Stomach (tissue), 9 donors: ENCODE data around the gene TRPT1. TPM values are rescaled to one million over a fixed set of nuclear protein-coding genes. Genes with fewer than 3 reads are reported as not detected.
A peak's percentile ranks its signal among the peaks of the same experiment; 100 is the strongest.

Experiments used
- DNase-seq, 2 donors: peaks; one replicate each; pipeline versions ENCODE4 v3.0.0 to v3.0.0-alpha.2; 2013 to 2019
- H3K27ac ChIP-seq, 5 donors: fragments of 200-600 bp in 4 of 5; sonication (generic) in 4 of 5; one replicate each; pipeline ENCODE4 v1.5.1; 2013 to 2019; ENCODE audit warnings: mild to moderate bottlenecking in 1 of 5, moderate library complexity in 1 of 5
- H3K27me3 ChIP-seq, 3 donors: fragments of 200-600 bp; sonication (generic); one replicate each; pipeline ENCODE4 v1.5.1; 2017 to 2019; ENCODE audit warnings: mixed run types in 1 of 3
- H3K36me3 ChIP-seq, 4 donors: fragments of 200-600 bp; sonication (generic); 1 replicate in 3 of 4; 2 replicates in 1 of 4; pipeline ENCODE4 v1.5.1; 2016 to 2019
- H3K4me1 ChIP-seq, 4 donors: fragments of 200-600 bp; sonication (generic); one replicate each; pipeline ENCODE4 v1.5.1; 2016 to 2019
- H3K4me3 ChIP-seq, 4 donors: fragments of 200-600 bp; sonication (generic) in 3 of 4; one replicate each; pipeline ENCODE4 v1.5.1; 2016 to 2019; ENCODE audit warnings: mild to moderate bottlenecking in 1 of 4
- H3K9me3 ChIP-seq, 4 donors: fragments of 200-600 bp; sonication (generic); one replicate each; pipeline ENCODE4 v1.5.1; 2016 to 2019
- CTCF ChIP-seq, 7 experiments: fragments of 450-650 bp in 4 of 7; fragments of 200-600 bp in 3 of 7; sonication (generic) in 3 of 7; IDR thresholded peaks; one replicate each; pipeline ENCODE4 v1.5.1; 2016 to 2019; ENCODE audit warnings: antibody characterized with exemption in 7 of 7, control low read depth in 2 of 7, mild to moderate bottlenecking in 1 of 7
- EP300 ChIP-seq: sonication (generic); formaldehyde crosslinking; IDR thresholded peaks from one replicate; pipeline ENCODE4 v1.6.1; 2017; ENCODE audit warnings: antibody characterized with exemption
- POLR2A ChIP-seq, 4 donors: fragments of 450-650 bp; IDR thresholded peaks; one replicate each; pipeline ENCODE4 v1.6.1; 2016; ENCODE audit warnings: antibody characterized with exemption in 4 of 4, control low read depth in 2 of 4, mild to moderate bottlenecking in 1 of 4, moderate library complexity in 1 of 4
- POLR2AphosphoS5 ChIP-seq, 3 donors: sonication (generic); formaldehyde crosslinking; IDR thresholded peaks; one replicate each; pipeline ENCODE4 v1.6.1; 2016; ENCODE audit warnings: antibody characterized with exemption in 3 of 3
- WGBS, 5 donors: extraction: QIAGEN DNeasy Blood & Tissue Kit in 3 of 5; methylation state at CpG; one replicate each; pipeline versions ENCODE4 v1.1.5 to v1.1.7; 2013 to 2018; 5-methylcytosine and 5-hydroxymethylcytosine counted together
- intact Hi-C: fragments of 100-400 bp; cut with DNase I; formaldehyde crosslinking; loops from one replicate; pipeline ENCODE4 v1.15.1; 2023; ENCODE audit warnings: low total_unique reads
- polyA plus RNA-seq, 3 donors: library from polyadenylated mRNA; stranded (reverse); fragments of 200-250 nt; gene quantifications; one replicate each; pipeline ENCODE4 v1.2.3, GENCODE V29; 2013
- total RNA-seq, 5 donors: library from RNA; depleted of rRNA; stranded (reverse); fragments of >200 nt; gene quantifications; one replicate each; pipeline versions ENCODE4 v1.1.0 to v1.2.3, GENCODE V29; 2014 to 2016
- donor health status: healthy with polysubstance abuse.
- donor health status: Bipolar disorder and iron deficiency.
- donor health status: healthy.

Gene TRPT1
- total and polyA plus RNA-seq, 8 donors, result 15.2 to 425 (median 77.8) TPM

GRCh38 chr11:64220271-64220670 lies 5.7 kb downstream of the TRPT1 start:
- intact Hi-C loops, result no loop called here
- no peak for TF ChIP-seq EP300
- no peak for TF ChIP-seq CTCF (IDR thresholded peaks at IDR 0.05)
- TF ChIP-seq POLR2A (IDR thresholded peaks at IDR 0.05), result no peak
- no peak for TF ChIP-seq POLR2AphosphoS5 (IDR thresholded peaks at IDR 0.05)
- Histone ChIP-seq H3K27ac (no peak overlapping the region), H3K4me1 (peaks cover 4 to 21% (median 16%) of the 10 kb centered on the region in 4 donors), H3K9me3 (no peaks in the 10 kb centered on the region), H3K4me3 (no peak overlapping the region), H3K36me3 (peaks cover 15 to 67% (median 57%) of the 10 kb centered on the region in 4 donors), H3K27me3 (no peaks in the 10 kb centered on the region)
- WGBS, 5 donors, result 80 to 90% (median 88%) methylated on average over 11 to 17 of the region's 17 CpGs
- no peak for DNase-seq

GRCh38 chr11:64219755-64220154 lies 6.2 kb downstream of the TRPT1 start:
- Histone ChIP-seq H3K27me3 (no peaks in the 10 kb centered on the region), H3K4me3 (no peak overlapping the region), H3K9me3 (no peaks in the 10 kb centered on the region), H3K27ac (no peak overlapping the region), H3K4me1 (peaks cover 0 to 16% (median 11%) of the 10 kb centered on the region in 4 donors), H3K36me3 (peaks cover 15 to 71% (median 60%) of the 10 kb centered on the region in 4 donors)
- WGBS, 5 donors, result 88 to 93% (median 91%) methylated on average over 9 to 10 of the region's 10 CpGs
- no peak for DNase-seq
- TF ChIP-seq POLR2AphosphoS5 (IDR thresholded peaks at IDR 0.05) (no peak), POLR2A (IDR thresholded peaks at IDR 0.05) (no peak), CTCF (IDR thresholded peaks at IDR 0.05) (no peak), EP300 (no peak)
- intact Hi-C loops, result no loop called here

- Histone ChIP-seq H3K27me3 (no peaks in the 10 kb centered on the region), H3K9me3 (no peaks in the 10 kb centered on the region), H3K36me3 (peaks cover 15 to 73% (median 59%) of the 10 kb centered on the region in 4 donors), H3K4me3 (no peak overlapping the region), H3K27ac (no peak overlapping the region), H3K4me1 (peaks cover 0 to 11% (median 8%) of the 10 kb centered on the region in 4 donors)
- TF ChIP-seq EP300, result no peak
- intact Hi-C loops, result no loop called here
- no peak for DNase-seq
- 79 to 92% (median 83%) methylated on average over 5 to 7 of the region's 7 CpGs for WGBS, 5 donors
Observed at GRCh38 chr11:64219354-64219684, 6.7 kb downstream of the TRPT1 start.

GRCh38 chr11:64218628-64219353 lies 7.2 kb downstream of the TRPT1 start:
- H3K36me3 ChIP-seq, result peaks cover 15 to 70% (median 58%) of the 10 kb centered on the region in 4 donors
- H3K27ac ChIP-seq, result no peak overlapping the region

More at GRCh38 chr11:64218628-64219353, 7.2 kb downstream of the TRPT1 start:
- H3K4me1 ChIP-seq, result peaks cover 0 to 9% (median 8%) of the 10 kb centered on the region in 4 donors
- intact Hi-C loops, result no loop called here
- no peaks in the 10 kb centered on the region for H3K27me3 ChIP-seq
- H3K4me3 ChIP-seq, result no peak overlapping the region
- no peaks in the 10 kb centered on the region for H3K9me3 ChIP-seq
- DNase-seq, result peak in 1 of 2 donors; percentile 55
- TF ChIP-seq POLR2AphosphoS5 (IDR thresholded peaks at IDR 0.05) (no peak), POLR2A (IDR thresholded peaks at IDR 0.05) (no peak), CTCF (IDR thresholded peaks at IDR 0.05) (no peak), EP300 (no peak)
- WGBS, 5 donors, result 51 to 58% (median 53%) methylated on average over 5 to 11 of the region's 11 CpGs
